NCI-H1694 treated with DMSO at 0.1 percent for 48 hours (cell line): ENCODE results near the gene AKIRIN1.
"Not testable (repeated sequence)": the region's sequence is repeated elsewhere in the genome, so short reads cannot be mapped to it uniquely, and the experiment has no call there.

Experiments
- DNase-seq: peaks from one replicate; lab custom pipeline; 2025; lab: John Stamatoyannopoulos, UW

AKIRIN1 gene

GRCh38 chr1:39046613-39047210, 55.6 kb downstream of the AKIRIN1 start:
- DNase-seq: no peak

DNA sequence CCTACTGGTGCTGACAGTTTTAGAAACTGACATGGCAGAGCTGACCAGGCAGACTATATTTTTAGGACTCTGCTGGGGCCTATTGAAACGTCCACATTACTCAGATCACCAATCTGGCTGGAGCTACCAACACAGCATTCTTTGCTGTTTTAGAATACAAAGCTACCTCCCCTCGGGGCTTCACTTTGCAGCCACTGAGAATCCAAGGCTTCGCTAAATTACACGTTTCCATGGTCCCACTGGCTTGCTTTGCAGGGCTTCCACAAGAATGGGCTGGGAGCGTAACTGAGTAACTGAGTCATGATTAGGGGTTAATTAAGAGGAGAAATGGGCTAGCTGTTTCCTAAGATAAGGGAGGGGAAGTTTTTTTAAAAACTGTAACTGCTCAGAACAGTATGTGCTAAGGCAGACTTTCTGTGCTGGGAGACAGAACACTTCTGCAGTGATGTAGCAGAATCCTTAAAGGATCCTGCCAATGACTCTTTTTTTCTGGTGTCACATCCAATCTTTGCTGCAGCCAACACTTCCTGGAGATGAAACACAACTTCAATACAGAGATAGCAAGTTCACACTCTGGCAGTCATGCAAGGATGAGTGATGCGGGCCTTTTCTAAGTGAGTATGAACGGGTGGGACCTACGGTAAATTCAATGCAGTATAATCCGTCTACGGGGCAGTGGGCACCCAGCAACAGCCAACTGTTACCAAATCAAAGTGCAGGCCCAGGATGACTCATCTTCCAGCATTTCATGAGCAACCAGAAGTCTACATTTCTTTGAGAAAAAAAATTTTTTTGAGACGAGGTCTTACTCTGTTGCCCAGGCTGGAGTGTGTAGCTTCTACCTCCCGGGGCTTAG, 56.5 kb downstream of the AKIRIN1 start:
- DNase-seq: no peak

DNA sequence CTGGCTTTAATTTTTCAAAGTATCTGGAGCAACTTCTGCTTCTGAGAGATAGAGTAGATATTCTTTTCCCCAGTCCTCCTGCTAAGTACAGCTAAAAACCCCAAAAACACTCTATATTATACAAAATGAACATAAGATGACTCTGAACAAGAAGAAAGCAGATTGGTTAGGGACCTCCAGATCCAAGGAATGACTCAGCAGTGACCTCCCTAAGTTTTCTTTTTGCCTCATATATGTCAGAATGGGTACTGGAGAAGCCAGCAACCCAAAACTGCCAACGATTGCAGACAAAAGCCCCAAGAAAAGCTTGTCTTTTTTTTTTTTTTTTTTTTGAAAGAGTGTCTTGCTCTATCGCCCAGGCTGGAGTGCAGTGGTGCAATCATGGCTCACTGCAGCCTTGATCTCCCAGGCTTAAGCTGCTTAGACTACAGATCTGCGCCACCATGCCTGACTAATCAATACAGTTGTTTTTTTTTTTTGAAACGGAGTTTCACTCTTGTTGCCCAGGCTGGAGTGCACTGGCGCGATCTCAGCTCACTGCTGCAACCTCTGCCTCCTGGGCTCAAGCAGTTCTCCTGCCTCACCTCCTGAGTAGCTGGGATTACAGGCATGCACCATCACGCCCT, 57.8 kb downstream of the AKIRIN1 start:
- no peak for DNase-seq

GRCh38 chr1:39050001-39050400, 58.9 kb downstream of the AKIRIN1 start:
- DNase-seq: no peak

- not testable (repeated sequence) for DNase-seq
These were observed 60.2 kb downstream of the AKIRIN1 start for GRCh38 chr1:39051193-39051850.

DNA sequence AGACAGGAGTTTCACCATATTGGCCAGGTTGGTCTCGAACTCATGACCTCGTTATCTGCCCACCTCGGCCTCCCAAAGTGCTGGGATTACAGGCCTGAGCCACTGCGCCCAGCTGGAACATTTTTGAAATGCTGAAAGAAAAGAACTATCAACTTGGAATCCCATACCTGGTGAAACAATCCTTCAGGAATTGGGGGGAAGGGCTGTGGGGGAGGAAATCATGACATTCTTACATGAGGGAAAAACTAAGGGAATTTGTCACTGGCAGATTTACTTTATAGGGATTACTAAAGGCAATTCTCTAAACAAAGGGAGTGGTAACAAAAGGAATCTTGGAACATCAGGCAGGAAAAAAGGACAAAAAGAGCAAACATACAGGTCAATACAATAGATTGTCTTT, 60.9 kb downstream of the AKIRIN1 start:
- no peak for DNase-seq

- not testable (repeated sequence) for DNase-seq
These were observed 64.2 kb downstream of the AKIRIN1 start for GRCh38 chr1:39055213-39055710.
